IPS-18a (cell line): Measurements from ENCODE around the gene ARHGAP6.
A peak's percentile ranks its signal among the peaks of the same experiment; 100 is the strongest.
"Not testable (repeated sequence)": the region's sequence is repeated elsewhere in the genome, so short reads cannot be mapped to it uniquely, and the experiment has no call there.

ENCODE experiments used
- H3K27ac ChIP-seq: one replicate; pipeline ENCODE4 v1.5.1; 2013; ENCODE audit warnings: low read length
- H3K27me3 ChIP-seq: one replicate; pipeline ENCODE4 v1.6.1; 2013; ENCODE audit warnings: mild to moderate bottlenecking, low read length; ENCODE audit not compliant: control insufficient read depth, insufficient read depth
- H3K36me3 ChIP-seq: one replicate; pipeline ENCODE4 v1.6.1; 2013; ENCODE audit warnings: low read depth, low read length; ENCODE audit not compliant: control insufficient read depth
- H3K4me1 ChIP-seq: one replicate; pipeline ENCODE4 v1.6.1; 2013; ENCODE audit warnings: low read depth, low read length; ENCODE audit not compliant: control insufficient read depth
- H3K4me3 ChIP-seq: one replicate; pipeline ENCODE4 v1.5.1; 2013; ENCODE audit warnings: low read length
- H3K9ac ChIP-seq: one replicate; pipeline ENCODE4 v1.6.1; 2013; ENCODE audit warnings: mild to moderate bottlenecking, low read length, moderate library complexity
- H3K9me3 ChIP-seq: one replicate; pipeline ENCODE4 v1.6.1; 2013; ENCODE audit warnings: low read depth, low read length; ENCODE audit not compliant: control insufficient read depth

ARHGAP6 gene

DNA sequence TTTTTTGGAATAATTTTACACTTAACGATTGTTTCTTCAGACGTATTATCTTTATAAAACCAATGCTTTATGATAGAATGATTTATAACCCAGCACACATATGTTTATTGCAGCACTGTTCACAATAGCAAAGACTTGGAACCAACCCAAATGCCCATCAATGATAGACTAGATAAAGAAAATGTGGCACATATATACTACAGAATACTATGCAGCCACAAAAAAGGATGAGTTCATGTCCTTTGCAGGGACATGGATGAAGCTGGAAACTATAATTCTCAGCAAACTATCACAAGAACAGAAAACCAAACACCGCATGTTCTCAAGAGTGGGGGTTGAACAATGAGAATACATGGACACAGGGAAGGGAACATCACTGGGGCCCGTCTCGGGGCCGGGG lies 542.6 kb downstream of the ARHGAP6 start:
- H3K27ac ChIP-seq, H3K4me1 ChIP-seq, H3K27me3 ChIP-seq, H3K9me3 ChIP-seq, H3K9ac ChIP-seq, H3K4me3 ChIP-seq: not testable (repeated sequence)
- H3K36me3 ChIP-seq: peaks cover 51% of the 10 kb centered on the region

DNA sequence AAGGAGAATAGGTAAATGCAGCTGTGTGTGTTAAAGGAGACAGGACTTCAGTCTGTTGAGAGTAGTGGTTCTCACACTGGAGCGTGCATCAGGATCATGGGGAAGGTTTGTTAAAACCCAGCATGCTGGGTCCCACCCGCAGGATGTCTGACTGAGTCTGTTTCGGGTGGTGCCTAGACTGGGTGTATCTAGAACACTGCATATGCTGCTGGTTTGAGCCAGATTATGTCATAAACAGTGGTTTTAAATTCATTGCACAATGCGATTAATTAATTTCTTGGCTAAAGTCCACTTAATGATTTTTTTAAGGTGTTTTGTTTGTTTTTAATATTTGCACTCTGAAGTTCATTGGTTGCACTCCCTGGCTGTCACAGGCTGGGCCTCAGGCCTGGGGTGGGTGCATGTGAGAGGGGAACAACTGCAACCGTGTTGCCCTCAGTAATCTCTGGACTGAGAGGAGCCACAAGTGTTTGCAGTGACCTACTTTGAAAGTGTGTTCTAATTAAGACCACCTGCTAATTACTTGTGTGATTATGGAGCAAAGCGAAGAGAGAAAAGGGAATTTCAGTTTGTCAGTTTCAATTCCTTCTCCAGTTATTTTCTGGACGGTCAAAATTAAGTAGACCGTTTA lies 546.3 kb downstream of the ARHGAP6 start:
- H3K4me3 ChIP-seq: no peak overlapping the region
- no peak overlapping the region for H3K9ac ChIP-seq
- H3K9me3 ChIP-seq: no peaks in the 10 kb centered on the region
- H3K27ac ChIP-seq: no peak overlapping the region
- no peaks in the 10 kb centered on the region for H3K27me3 ChIP-seq
- peaks cover 86% of the 10 kb centered on the region for H3K36me3 ChIP-seq
- no peaks in the 10 kb centered on the region for H3K4me1 ChIP-seq

DNA sequence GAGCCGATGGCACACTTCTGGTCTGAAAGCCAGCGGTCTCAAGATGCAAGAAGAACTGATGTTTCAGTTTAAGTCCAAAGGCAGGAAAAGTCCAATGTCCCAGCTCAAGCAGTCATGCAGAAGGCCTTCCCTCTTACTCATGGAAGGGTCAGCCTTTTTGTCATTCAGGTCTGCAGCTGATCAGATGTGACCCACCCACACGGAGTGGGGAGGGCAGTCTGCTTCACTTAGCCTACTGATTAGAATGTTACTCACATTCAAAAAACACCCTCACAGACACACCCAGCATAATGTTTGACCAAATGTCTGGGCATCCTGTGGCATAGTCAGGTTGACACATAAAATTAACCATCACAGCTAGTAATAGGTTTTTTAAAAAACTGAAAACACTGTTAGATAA lies 548.0 kb downstream of the ARHGAP6 start:
- Histone ChIP-seq H3K27me3 (no peaks in the 10 kb centered on the region), H3K27ac (no peak overlapping the region), H3K4me1 (no peaks in the 10 kb centered on the region), H3K9me3 (no peaks in the 10 kb centered on the region), H3K9ac (no peak overlapping the region), H3K36me3 (peaks cover 99% of the 10 kb centered on the region), H3K4me3 (no peak overlapping the region)

DNA sequence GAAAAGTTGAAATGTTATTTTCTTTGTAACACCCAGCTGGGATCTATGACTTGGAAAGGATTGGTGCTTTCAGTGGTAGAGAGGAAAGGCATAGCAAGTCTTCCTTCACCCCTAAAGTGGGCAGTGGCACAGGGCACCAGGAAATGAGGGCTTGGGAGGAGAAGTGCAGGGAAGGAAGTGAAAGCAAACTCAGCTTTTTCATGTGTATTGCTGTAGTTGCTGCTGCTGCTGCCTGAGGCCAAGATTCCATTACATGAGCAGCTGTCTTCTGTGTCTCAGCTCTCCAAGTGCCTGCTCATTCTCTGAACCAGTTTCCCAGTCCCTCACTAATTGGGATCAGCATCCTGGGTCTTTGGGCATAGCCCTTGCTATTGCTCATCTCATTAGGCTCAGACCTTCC lies 552.0 kb downstream of the ARHGAP6 start:
- Histone ChIP-seq H3K27me3 (no peaks in the 10 kb centered on the region), H3K9ac (no peak overlapping the region), H3K36me3 (peaks cover 62% of the 10 kb centered on the region), H3K9me3 (no peaks in the 10 kb centered on the region), H3K4me1 (peaks cover 9% of the 10 kb centered on the region), H3K4me3 (no peak overlapping the region), H3K27ac (no peak overlapping the region)

DNA sequence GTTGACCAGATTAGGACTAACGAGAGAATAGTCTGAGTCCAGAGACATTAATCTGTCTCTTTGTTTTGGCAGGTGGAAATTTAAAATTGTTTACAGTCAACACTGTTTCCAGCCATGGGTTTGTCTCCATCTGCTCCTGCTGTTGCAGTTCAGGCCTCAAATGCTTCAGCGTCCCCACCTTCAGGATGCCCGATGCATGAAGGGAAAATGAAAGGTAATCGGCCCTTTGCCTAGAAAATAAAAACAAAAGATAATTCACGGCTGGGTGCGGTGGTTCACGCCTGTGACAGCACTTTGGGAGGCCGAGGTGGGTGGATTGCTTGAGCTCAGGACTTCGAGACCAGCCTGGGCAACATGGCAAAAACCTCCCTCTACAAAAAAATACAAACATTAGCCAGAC lies 553.8 kb downstream of the ARHGAP6 start:
- Histone ChIP-seq H3K27me3 (no peaks in the 10 kb centered on the region), H3K27ac (peak overlapping the region; percentile 58)

DNA sequence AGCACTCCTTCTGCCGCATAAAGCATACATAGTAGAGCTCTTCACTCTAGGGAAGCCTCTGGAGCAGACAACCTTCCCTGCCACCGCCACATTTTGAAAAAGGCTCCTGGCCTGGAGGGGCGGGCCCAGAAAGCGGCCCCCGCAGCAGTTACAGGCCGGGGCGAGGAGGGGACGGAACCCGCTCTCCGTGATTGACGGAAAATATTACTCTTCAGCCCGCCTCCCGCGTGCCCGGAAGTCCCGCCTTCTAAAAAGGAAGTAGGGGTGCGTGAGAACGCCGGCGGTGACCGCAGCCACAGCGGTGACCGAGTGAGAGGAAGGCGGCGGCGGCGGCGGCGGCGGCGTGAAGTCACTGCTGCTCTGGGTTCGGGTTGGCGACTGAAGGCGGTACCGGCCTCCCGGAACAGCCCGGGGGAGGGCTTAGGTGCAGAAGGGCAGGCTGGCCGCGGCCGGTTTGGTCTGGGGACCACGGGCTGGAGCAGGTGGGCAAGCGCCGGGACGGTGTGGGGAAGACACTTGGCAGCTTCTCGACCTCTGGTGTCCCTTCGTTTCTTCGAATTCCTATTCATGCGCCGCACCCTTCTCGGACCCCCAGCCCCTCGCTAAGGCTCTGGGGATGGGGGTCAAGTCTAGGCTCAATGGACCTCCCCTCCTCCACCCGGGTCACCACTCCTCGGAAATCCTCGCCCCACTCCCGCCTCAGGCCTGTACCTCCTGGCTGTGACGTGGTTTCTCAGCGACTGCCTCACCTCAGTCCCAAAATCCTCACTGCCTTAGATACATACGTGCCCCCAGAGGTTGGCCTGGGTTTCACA lies 554.5 kb downstream of the ARHGAP6 start, which contains the start of gene HCCS:
Gene HCCS, plus strand, starts transcription at position 296 of the 815 bp plus-strand sequence. CDS start 729 bp downstream, outside the sequence.
- Histone ChIP-seq H3K9me3 (no peaks in the 10 kb centered on the region), H3K9ac (peak within 1 kb of the TSS; percentile 85), H3K27ac (peak within 1 kb of the TSS; percentile 58), H3K4me1 (peaks cover 9% of the 10 kb centered on the region), H3K36me3 (peaks cover 39% of the 10 kb centered on the region), H3K4me3 (peak within 1 kb of the TSS; percentile 82), H3K27me3 (no peaks in the 10 kb centered on the region)

More for the DNA sequence above, 553.8 kb downstream of the ARHGAP6 start:
- Histone ChIP-seq H3K36me3 (peaks cover 46% of the 10 kb centered on the region), H3K9me3 (no peaks in the 10 kb centered on the region), H3K4me1 (peaks cover 9% of the 10 kb centered on the region), H3K9ac (peak overlapping the region; percentile 85), H3K4me3 (peak overlapping the region; percentile 82)

DNA sequence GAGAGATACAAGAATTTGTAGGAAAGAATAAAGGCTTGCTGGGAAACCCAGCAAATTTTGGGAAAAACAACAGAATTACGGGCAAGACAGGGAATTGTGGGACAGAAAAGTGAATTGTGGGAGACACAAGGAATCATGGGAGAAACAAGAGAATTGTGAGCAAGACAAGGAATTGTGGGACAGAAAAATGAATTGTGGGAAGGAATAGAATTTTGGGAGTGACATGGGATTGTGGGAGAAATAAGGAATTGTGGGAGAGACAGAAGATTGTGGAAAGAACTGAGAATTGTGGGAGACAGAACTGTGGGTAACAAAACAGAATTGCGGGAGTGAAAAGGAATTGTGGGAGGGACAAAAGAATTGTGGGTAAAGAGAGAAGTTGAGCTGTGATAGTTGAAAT lies 555.8 kb downstream of the ARHGAP6 start:
- Histone ChIP-seq H3K9ac (no peak overlapping the region), H3K4me3 (peak overlapping the region; percentile 82), H3K36me3 (peaks cover 26% of the 10 kb centered on the region), H3K27me3 (no peaks in the 10 kb centered on the region), H3K4me1 (peaks cover 9% of the 10 kb centered on the region), H3K27ac (no peak overlapping the region), H3K9me3 (no peaks in the 10 kb centered on the region)

DNA sequence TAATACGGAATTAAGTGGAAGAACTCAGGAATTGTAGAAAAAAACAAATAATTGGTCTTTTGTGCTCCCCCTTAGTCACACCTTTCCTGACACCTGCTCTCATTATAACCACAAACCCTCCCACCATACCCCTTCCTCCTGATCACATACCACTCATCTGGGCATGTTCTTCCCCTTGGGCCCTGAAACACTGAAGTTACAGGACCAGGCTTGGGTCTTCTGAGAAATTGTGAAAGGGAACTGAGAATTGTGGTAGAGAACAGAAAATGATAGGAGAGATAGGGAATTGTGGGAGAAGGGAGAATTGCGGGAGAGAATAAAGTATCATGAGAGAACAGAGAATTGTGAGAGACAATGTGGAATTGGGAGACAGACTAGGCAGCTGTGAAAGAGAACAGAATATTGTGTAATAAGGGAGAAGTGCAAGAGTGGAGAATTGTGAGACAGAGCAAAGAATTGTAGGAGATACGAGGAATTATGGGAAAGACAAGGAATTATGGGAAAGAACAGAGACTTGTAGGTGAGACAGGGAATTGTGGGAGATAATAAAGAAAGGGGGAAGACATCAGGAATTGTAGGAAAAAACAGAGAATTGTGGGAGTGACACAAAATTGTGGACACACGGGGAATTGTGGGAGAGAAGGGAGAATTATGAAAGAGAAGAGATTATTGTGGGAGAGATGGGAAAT lies 557.3 kb downstream of the ARHGAP6 start:
- H3K36me3 ChIP-seq: peaks cover 10% of the 10 kb centered on the region
- no peaks in the 10 kb centered on the region for H3K9me3 ChIP-seq
- no peak overlapping the region for H3K27ac ChIP-seq
- no peak overlapping the region for H3K4me3 ChIP-seq
- no peaks in the 10 kb centered on the region for H3K27me3 ChIP-seq
- no peak overlapping the region for H3K9ac ChIP-seq
- H3K4me1 ChIP-seq: peaks cover 9% of the 10 kb centered on the region

DNA sequence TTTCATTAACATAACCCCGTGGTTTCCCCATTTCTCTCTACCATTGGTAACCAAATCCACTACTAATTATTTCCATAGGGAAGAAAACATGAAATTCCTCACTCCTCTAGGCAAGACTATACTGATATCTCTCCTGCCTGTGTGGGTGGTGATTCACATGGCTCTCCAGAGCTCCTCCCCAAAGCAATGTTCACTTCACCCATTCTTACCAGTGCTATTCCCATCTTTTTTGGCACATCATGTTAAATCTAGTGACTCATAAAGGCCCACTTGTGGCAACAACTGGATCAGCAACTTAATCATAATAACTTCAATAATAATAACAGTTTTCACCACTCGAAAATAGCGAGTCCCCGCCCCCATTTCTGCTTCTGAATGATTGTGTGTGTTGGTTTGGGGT lies 560.6 kb downstream of the ARHGAP6 start:
- Histone ChIP-seq H3K36me3 (no peaks in the 10 kb centered on the region), H3K9me3 (no peaks in the 10 kb centered on the region), H3K4me1 (peaks cover 7% of the 10 kb centered on the region), H3K9ac (no peak overlapping the region), H3K27me3 (no peaks in the 10 kb centered on the region), H3K27ac (no peak overlapping the region), H3K4me3 (no peak overlapping the region)

DNA sequence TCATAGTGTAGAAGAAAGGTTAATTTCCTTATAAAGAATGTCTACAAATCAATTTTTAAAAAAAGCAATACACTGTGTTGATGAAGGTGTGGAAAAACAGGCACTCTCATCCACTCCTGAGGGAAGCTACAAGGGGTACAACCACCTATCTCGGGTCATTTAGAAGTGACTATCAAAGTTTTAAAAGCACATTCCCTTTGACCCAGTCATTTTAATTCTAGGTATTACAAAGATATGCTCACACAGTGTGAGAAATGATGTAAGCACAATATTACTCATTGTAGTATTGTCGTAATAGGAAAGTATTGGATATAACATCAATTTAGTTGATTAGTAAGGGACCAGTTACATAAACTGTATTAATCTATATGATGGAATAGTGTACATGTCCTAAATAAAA lies 562.0 kb downstream of the ARHGAP6 start:
- Histone ChIP-seq H3K27ac (no peak overlapping the region), H3K4me3 (no peak overlapping the region), H3K27me3 (no peaks in the 10 kb centered on the region), H3K9ac (no peak overlapping the region), H3K9me3 (no peaks in the 10 kb centered on the region), H3K36me3 (no peaks in the 10 kb centered on the region), H3K4me1 (peaks cover 7% of the 10 kb centered on the region)

DNA sequence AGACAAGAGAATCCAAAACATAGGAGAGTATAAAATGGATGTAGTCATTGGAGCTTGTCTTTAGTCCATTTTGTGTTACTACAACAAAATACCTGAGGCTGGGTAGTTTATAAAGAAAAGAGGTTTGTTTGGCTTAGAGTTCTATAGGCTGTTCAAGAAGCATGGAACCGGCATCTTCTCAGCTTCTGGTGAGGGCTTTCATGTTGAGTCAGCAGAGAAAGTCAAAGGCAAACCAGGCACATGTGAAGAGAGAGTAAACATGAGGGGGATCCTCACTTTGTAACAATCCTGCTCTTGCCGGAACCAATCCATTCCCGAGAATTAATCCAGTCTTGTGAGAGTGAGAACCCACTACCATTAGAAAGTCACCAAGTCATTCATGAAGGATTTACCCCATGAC lies 562.7 kb downstream of the ARHGAP6 start:
- Histone ChIP-seq H3K9me3 (no peaks in the 10 kb centered on the region), H3K9ac (no peak overlapping the region), H3K4me1 (peaks cover 7% of the 10 kb centered on the region), H3K27me3 (no peaks in the 10 kb centered on the region), H3K36me3 (no peaks in the 10 kb centered on the region), H3K27ac (no peak overlapping the region), H3K4me3 (no peak overlapping the region)
